GM21619 (cell line): ENCODE data around the gene DAAM1.

Experiments
- ATAC-seq: cut with Tn5 transposase; IDR thresholded peaks from one replicate; pipeline ENCODE4 v1.9.1; 2021; ENCODE audit not compliant: unreplicated experiment

Gene DAAM1

GRCh38 chr14:59281609-59282377 lies 93.3 kb downstream of the DAAM1 start:
- no peak for ATAC-seq

- ATAC-seq: no peak
These were observed 93.9 kb downstream of the DAAM1 start for GRCh38 chr14:59282378-59282765.

- no peak for ATAC-seq
These were observed 94.9 kb downstream of the DAAM1 start for GRCh38 chr14:59283361-59283760.

GRCh38 chr14:59284059-59284458 lies 95.6 kb downstream of the DAAM1 start:
- ATAC-seq: no peak

- ATAC-seq: no peak
These were observed 103.6 kb downstream of the DAAM1 start for GRCh38 chr14:59292028-59292427.

GRCh38 chr14:59292921-59293534 lies 104.6 kb downstream of the DAAM1 start:
- no peak for ATAC-seq

- no peak for ATAC-seq
These were observed 105.6 kb downstream of the DAAM1 start for GRCh38 chr14:59293935-59294661.

- no peak for ATAC-seq
These were observed 106.2 kb downstream of the DAAM1 start for GRCh38 chr14:59294662-59294992.

- ATAC-seq: no peak
These were observed 107.5 kb downstream of the DAAM1 start for GRCh38 chr14:59295951-59296350.

GRCh38 chr14:59296508-59296907 lies 108.0 kb downstream of the DAAM1 start:
- ATAC-seq: no peak

GRCh38 chr14:59297071-59297776 lies 108.8 kb downstream of the DAAM1 start:
- ATAC-seq: no peak

GRCh38 chr14:59299731-59300130 lies 111.3 kb downstream of the DAAM1 start:
- ATAC-seq: no peak

GRCh38 chr14:59301354-59301753 lies 112.9 kb downstream of the DAAM1 start:
- ATAC-seq: peak; percentile 85

GRCh38 chr14:59302313-59302712 lies 113.8 kb downstream of the DAAM1 start:
- no peak for ATAC-seq

- no peak for ATAC-seq
These were observed 114.7 kb downstream of the DAAM1 start for GRCh38 chr14:59303216-59303615.

- ATAC-seq: no peak
These were observed 116.8 kb downstream of the DAAM1 start for GRCh38 chr14:59305231-59305630.

GRCh38 chr14:59305836-59306555 lies 117.5 kb downstream of the DAAM1 start:
- no peak for ATAC-seq

- ATAC-seq: no peak
These were observed 118.3 kb downstream of the DAAM1 start for GRCh38 chr14:59306775-59307174.

- ATAC-seq: no peak
These were observed 119.6 kb downstream of the DAAM1 start for GRCh38 chr14:59308086-59308485.

GRCh38 chr14:59308673-59309072 lies 120.2 kb downstream of the DAAM1 start:
- no peak for ATAC-seq
